Measurements from ENCODE around the gene SLC7A6. TPM values are rescaled to one million over a fixed set of nuclear protein-coding genes. Genes with fewer than 3 reads are reported as not detected.
A peak's percentile ranks its signal among the peaks of the same experiment; 100 is the strongest.

SLC7A6 gene
- total and polyA plus RNA-seq, 2 of the 13 experiments (the other 11 are each of a cell fraction or from before 2014, with no cell fraction given), result 35.8 to 70.8 TPM

DNA sequence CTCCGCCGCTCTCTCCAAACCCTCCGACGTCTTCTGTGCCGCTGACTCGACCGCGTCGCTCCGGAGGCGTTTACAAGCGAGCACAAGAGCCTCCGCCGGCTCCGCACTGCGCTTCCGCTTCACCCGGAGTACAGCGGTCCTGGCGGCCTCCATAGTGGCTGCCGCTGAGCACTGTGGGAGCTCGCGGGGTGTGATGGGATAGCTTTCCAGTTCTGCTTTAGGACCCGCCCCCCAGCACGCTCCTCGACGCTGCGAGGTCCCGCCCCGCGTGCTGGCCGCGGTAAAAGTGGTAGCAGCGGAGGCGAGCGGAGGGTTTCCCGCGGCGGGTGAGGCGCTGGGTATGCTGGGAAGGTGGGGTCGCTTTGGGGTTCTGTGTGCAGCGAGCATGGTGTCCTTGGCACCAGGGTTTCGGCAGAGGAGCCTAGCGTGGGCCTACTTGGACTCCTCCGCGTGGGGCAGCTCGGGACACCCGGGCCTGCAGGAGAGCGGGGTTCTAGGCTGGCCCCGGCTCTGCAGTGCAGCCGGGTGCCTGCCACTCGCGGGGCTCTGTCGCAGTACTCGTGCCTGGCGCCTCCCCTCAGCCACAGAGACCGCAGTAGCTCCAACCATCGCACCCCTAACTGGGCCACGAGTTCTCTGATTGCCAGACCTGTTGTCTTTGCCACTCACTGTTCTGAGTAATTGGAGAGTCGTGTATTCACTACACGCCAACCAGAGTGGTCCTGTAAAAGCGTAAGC is 46.6 kb downstream of the SLC7A6 start, which contains the start of the genes PRMT7 and SLC7A6OS (continued):
- TF ChIP-seq ZNF781 (CRISPR knock-in tag; IDR thresholded peaks at IDR 0.05; ENCODE audit: borderline replicate concordance, not compliant biosample characterization) (peak; percentile 100), NR3C1 (CRISPR knock-in tag; IDR thresholded peaks at IDR 0.05) (no peak), BCL6 (CRISPR knock-in tag; IDR thresholded peaks at IDR 0.05) (peak; percentile 89), GFI1 (CRISPR knock-in tag; IDR thresholded peaks at IDR 0.05; ENCODE audit: borderline replicate concordance) (peak; percentile 84; the same call in 1 of the 2 replicates), NR2C2 (CRISPR knock-in tag; IDR thresholded peaks at IDR 0.05; ENCODE audit: borderline replicate concordance) (peak; percentile 85), ZNF12 (CRISPR knock-in tag; IDR thresholded peaks at IDR 0.05) (peak; percentile 86; the same call in 1 of the 2 replicates), CBX1 (IDR thresholded peaks at IDR 0.05; ENCODE audit: low read depth) (no peak), ZNF232 (CRISPR knock-in tag; IDR thresholded peaks at IDR 0.05; ENCODE audit: borderline replicate concordance) (peak; percentile 99), ZNF562 (CRISPR knock-in tag; IDR thresholded peaks at IDR 0.05; ENCODE audit: borderline replicate concordance) (peak; percentile 98), ZNF891 (CRISPR knock-in tag; IDR thresholded peaks at IDR 0.05) (peak; percentile 100), SALL1 (CRISPR knock-in tag; IDR thresholded peaks at IDR 0.05) (peak; percentile 99), ZFP90 (CRISPR knock-in tag; IDR thresholded peaks at IDR 0.05; ENCODE audit: borderline replicate concordance) (peak; percentile 99), ZNF546 (CRISPR knock-in tag; conservative IDR thresholded peaks at IDR 0.05) (peak; percentile 100), PAX8 (CRISPR knock-in tag; IDR thresholded peaks at IDR 0.05; ENCODE audit: borderline replicate concordance) (no peak; the same call in 1 of the 2 replicates), TP53 (CRISPR knock-in tag; conservative IDR thresholded peaks at IDR 0.05) (peak; percentile 94; the same call in 1 of the 2 replicates), LCORL (IDR thresholded peaks at IDR 0.05) (no peak), LCORL (CRISPR knock-in tag; IDR thresholded peaks at IDR 0.05) (peak; percentile 93), JUND (CRISPR knock-in tag; IDR thresholded peaks at IDR 0.05) (peak; percentile 75)
- TF ChIP-seq, protein P1, sequence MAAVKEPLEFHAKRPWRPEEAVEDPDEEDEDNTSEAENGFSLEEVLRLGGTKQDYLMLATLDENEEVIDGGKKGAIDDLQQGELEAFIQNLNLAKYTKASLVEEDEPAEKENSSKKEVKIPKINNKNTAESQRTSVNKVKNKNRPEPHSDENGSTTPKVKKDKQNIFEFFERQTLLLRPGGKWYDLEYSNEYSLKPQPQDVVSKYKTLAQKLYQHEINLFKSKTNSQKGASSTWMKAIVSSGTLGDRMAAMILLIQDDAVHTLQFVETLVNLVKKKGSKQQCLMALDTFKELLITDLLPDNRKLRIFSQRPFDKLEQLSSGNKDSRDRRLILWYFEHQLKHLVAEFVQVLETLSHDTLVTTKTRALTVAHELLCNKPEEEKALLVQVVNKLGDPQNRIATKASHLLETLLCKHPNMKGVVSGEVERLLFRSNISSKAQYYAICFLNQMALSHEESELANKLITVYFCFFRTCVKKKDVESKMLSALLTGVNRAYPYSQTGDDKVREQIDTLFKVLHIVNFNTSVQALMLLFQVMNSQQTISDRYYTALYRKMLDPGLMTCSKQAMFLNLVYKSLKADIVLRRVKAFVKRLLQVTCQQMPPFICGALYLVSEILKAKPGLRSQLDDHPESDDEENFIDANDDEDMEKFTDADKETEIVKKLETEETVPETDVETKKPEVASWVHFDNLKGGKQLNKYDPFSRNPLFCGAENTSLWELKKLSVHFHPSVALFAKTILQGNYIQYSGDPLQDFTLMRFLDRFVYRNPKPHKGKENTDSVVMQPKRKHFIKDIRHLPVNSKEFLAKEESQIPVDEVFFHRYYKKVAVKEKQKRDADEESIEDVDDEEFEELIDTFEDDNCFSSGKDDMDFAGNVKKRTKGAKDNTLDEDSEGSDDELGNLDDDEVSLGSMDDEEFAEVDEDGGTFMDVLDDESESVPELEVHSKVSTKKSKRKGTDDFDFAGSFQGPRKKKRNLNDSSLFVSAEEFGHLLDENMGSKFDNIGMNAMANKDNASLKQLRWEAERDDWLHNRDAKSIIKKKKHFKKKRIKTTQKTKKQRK (IDR thresholded peaks at IDR 0.05; ENCODE audit: low read length), result no peak
- TF ChIP-seq, protein P2, sequence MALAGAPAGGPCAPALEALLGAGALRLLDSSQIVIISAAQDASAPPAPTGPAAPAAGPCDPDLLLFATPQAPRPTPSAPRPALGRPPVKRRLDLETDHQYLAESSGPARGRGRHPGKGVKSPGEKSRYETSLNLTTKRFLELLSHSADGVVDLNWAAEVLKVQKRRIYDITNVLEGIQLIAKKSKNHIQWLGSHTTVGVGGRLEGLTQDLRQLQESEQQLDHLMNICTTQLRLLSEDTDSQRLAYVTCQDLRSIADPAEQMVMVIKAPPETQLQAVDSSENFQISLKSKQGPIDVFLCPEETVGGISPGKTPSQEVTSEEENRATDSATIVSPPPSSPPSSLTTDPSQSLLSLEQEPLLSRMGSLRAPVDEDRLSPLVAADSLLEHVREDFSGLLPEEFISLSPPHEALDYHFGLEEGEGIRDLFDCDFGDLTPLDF (CRISPR knock-in tag; IDR thresholded peaks at IDR 0.05), result peak; percentile 97
- TF ChIP-seq, protein P3, sequence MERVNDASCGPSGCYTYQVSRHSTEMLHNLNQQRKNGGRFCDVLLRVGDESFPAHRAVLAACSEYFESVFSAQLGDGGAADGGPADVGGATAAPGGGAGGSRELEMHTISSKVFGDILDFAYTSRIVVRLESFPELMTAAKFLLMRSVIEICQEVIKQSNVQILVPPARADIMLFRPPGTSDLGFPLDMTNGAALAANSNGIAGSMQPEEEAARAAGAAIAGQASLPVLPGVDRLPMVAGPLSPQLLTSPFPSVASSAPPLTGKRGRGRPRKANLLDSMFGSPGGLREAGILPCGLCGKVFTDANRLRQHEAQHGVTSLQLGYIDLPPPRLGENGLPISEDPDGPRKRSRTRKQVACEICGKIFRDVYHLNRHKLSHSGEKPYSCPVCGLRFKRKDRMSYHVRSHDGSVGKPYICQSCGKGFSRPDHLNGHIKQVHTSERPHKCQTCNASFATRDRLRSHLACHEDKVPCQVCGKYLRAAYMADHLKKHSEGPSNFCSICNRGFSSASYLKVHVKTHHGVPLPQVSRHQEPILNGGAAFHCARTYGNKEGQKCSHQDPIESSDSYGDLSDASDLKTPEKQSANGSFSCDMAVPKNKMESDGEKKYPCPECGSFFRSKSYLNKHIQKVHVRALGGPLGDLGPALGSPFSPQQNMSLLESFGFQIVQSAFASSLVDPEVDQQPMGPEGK (CRISPR knock-in tag; IDR thresholded peaks at IDR 0.05), result peak; percentile 82
- TF ChIP-seq, protein P4, sequence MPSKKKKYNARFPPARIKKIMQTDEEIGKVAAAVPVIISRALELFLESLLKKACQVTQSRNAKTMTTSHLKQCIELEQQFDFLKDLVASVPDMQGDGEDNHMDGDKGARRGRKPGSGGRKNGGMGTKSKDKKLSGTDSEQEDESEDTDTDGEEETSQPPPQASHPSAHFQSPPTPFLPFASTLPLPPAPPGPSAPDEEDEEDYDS (CRISPR knock-in tag; IDR thresholded peaks at IDR 0.05), result peak; percentile 100
- TF ChIP-seq, protein P5, sequence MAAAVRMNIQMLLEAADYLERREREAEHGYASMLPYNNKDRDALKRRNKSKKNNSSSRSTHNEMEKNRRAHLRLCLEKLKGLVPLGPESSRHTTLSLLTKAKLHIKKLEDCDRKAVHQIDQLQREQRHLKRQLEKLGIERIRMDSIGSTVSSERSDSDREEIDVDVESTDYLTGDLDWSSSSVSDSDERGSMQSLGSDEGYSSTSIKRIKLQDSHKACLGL (CRISPR knock-in tag; IDR thresholded peaks at IDR 0.05), result peak; percentile 100
